ENCODE data around the gene ETV3. TPM values are rescaled to one million over a fixed set of nuclear protein-coding genes. Genes with fewer than 3 reads are reported as not detected.
A peak's percentile ranks its signal among the peaks of the same experiment; 100 is the strongest.

ETV3 gene
- total and polyA plus RNA-seq, 2 of the 8 experiments (the other 6 are each of a cell fraction or from before 2014, with no cell fraction given): 6.0 to 23.8 TPM

DNA sequence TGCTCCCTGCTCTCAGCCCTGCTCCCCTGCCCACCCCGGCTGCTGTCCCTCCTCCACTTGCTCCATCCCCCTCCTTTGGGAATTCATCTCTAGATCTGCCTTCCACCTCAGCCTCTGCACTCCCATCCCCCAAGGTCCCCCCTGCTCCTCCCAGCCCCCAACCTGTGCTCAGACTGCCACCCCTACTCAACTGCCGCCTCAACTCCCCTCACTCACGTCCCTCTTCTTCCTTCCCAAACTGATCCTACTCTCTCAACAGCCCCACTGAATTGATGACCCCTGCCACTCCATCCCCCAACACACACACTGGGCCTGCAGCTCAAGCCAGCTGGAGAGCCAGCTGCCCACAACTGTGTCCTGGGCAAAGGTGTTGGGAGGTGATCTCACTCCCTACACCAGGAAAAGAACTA, 22.8 kb downstream of the ETV3 start:
- FAIRE-seq: no peak

More for the DNA sequence above, 22.8 kb downstream of the ETV3 start:
- H2BK12ac ChIP-seq (ENCODE audit: low read depth, low read length): peak overlapping the region; percentile 96; the same call in 1 of the 2 replicates
- no peak overlapping the region for H2AK5ac ChIP-seq (ENCODE audit: low read depth, low read length)
- no peaks in the 10 kb centered on the region for H4K20me1 ChIP-seq (replicated peaks in 1 of 2; ENCODE audit: control insufficient read depth in 1 of 2, insufficient read depth in 2 of 2, low read length in 2 of 2)
- no peak overlapping the region; the same call in 1 of the 2 replicates for H4K8ac ChIP-seq (ENCODE audit: extremely low read depth, insufficient read depth, low read length)
- H3K4me3 ChIP-seq (ENCODE audit: extremely low read depth in 1 of 4, insufficient read depth in 2 of 4, low read depth in 3 of 4, low read length in 4 of 4): peak overlapping the region in 1 of 4 experiments; percentile 14; a peak in 1 of 8 replicates
- ChIA-PET CTCF (ENCODE audit: partially characterized antibody) (interaction anchor here (0.5 to 9.2 kb wide), 15 partner anchors 8 to 1565 kb away, joined by 3 to 67 read pairs (median 5); partner anchors contain the start of gene ETV3L), POLR2A (ENCODE audit: partially characterized antibody) (interaction anchor here (0.8 to 4.1 kb wide), 7 partner anchors 9 to 44 kb away, joined by 3 to 21 read pairs (median 5); partner anchors contain the start of gene ETV3)
- H2BK20ac ChIP-seq (ENCODE audit: low read length): peak overlapping the region; percentile 74; the same call in 1 of the 2 replicates
- no peaks in the 10 kb centered on the region for H3K79me2 ChIP-seq (ENCODE audit: control insufficient read depth in 1 of 2, insufficient read depth in 2 of 2, low read length in 2 of 2)
- DNase-seq (ENCODE audit: low read depth in 1 of 2, low spot score in 2 of 2): peak in 1 of 2 experiments; percentile 58
- H3K27ac ChIP-seq (ENCODE audit: low read depth, low read length): no peak overlapping the region
- no peak overlapping the region for H3K14ac ChIP-seq (ENCODE audit: insufficient read length)
- H3K9me3 ChIP-seq (ENCODE audit: insufficient read depth in 2 of 2, low read depth in 1 of 2, low read length in 1 of 2): no peaks in the 10 kb centered on the region
- peaks cover 0 to 8% (median 2%) of the 10 kb centered on the region in 4 experiments; a peak in 4 of 7 replicates for H3K27me3 ChIP-seq (replicated peaks in 1 of 4; ENCODE audit: control insufficient read depth in 3 of 4, extremely low read depth in 1 of 4, insufficient read depth in 3 of 4, low read length in 3 of 4)
- 0 out of 2 replicates have a peak overlapping the region, but pooled peaks have one; percentile 41 for H2BK15ac ChIP-seq (ENCODE audit: low read length)
- peak overlapping the region; percentile 41 for H2BK120ac ChIP-seq (replicated peaks; ENCODE audit: low read depth, low read length)
- no peak overlapping the region for H3K56ac ChIP-seq (replicated peaks; ENCODE audit: insufficient read length, low read depth, low read length)
- no peaks in the 10 kb centered on the region for H3K36me3 ChIP-seq (ENCODE audit: control insufficient read depth in 2 of 4, insufficient read depth in 4 of 4, low read length in 3 of 4)
- H3K4ac ChIP-seq (replicated peaks; ENCODE audit: insufficient read length, low read depth, low read length): no peak overlapping the region
- peak overlapping the region; percentile 65; the same call in 1 of the 2 replicates for H2AFZ ChIP-seq (ENCODE audit: low read length)
- peak overlapping the region; percentile 3 to 35 for H3K4me2 ChIP-seq (ENCODE audit: insufficient read depth in 1 of 2, low read depth in 2 of 2, low read length in 2 of 2)
- WGBS, 2 experiments (ENCODE audit: extremely low coverage in 1 of 2, insufficient coverage in 1 of 2, insufficient read length in 1 of 2, insufficient replicate concordance in 2 of 2, low coverage in 1 of 2, low lambda C conversion rate in 2 of 2, missing lambda C conversion rate in 1 of 2): 61% methylated on average over 3 of the region's 3 CpGs; no CpG with 5 or more reads in 1 of the 2 experiments
- peak overlapping the region; percentile 65 for H3K18ac ChIP-seq (ENCODE audit: extremely low read depth, low read length)
- no peaks in the 10 kb centered on the region for H3K79me1 ChIP-seq (ENCODE audit: low read depth, low read length)
- H3K4me1 ChIP-seq (replicated peaks in 1 of 4; ENCODE audit: control insufficient read depth in 3 of 4, insufficient read depth in 4 of 4, low read length in 3 of 4): peaks cover 23 to 54% (median 39%) of the 10 kb centered on the region in 4 experiments
- peak overlapping the region; percentile 93 for H2BK5ac ChIP-seq (ENCODE audit: low read depth, low read length)
- no peak overlapping the region for H4K5ac ChIP-seq (ENCODE audit: insufficient read length, low read depth, low read length)
- H3K23ac ChIP-seq (ENCODE audit: insufficient read length): no peak overlapping the region
- H3K23me2 ChIP-seq (ENCODE audit: low read depth, low read length): peaks cover 6% of the 10 kb centered on the region; the same call in 1 of the 2 replicates
- H4K91ac ChIP-seq (replicated peaks; ENCODE audit: insufficient read length, low read length): peak overlapping the region; percentile 75
- no peak overlapping the region for H3K9ac ChIP-seq (replicated peaks in 1 of 4; ENCODE audit: extremely low read depth in 1 of 4, low read depth in 3 of 4, low read length in 3 of 4)
- no peak for TF ChIP-seq RNF2 (IDR thresholded peaks at IDR 0.05; ENCODE audit: borderline replicate concordance, low read depth, low read length, missing control alignments, poor library complexity, severe bottlenecking)
- TF ChIP-seq TAF1 (IDR thresholded peaks at IDR 0.05; ENCODE audit: low read depth, low read length): no peak
- no peak for TF ChIP-seq TAF7 (optimal IDR thresholded peaks at IDR 0.05; ENCODE audit: borderline replicate concordance, low read depth, low read length)
- TF ChIP-seq KDM1A (IDR thresholded peaks at IDR 0.05; ENCODE audit: borderline replicate concordance, low read length): no peak
- no peak for TF ChIP-seq CHD2 (IDR thresholded peaks at IDR 0.05; ENCODE audit: low read length)

Data from H1 (cell line).